HEK293 (cell line): ENCODE measurements around the gene UST.

Experiments
- CTCF ChIP-seq: fragments of 450-650 bp; formaldehyde crosslinking; IDR thresholded peaks from 2 replicates; pipeline ENCODE4 v1.5.1; 2016; ENCODE audit warnings: missing biosample characterization, missing genetic modification characterization
- REST ChIP-seq: fragments of 450-650 bp; formaldehyde crosslinking; IDR thresholded peaks from 2 replicates; pipeline ENCODE4 v1.5.1; 2016; ENCODE audit warnings: missing biosample characterization, missing genetic modification characterization
- ZNF2 ChIP-seq: fragments of 450-650 bp; formaldehyde crosslinking; IDR thresholded peaks from 2 replicates; pipeline ENCODE4 v1.5.1; 2016; ENCODE audit warnings: missing biosample characterization, missing genetic modification characterization

DNA sequence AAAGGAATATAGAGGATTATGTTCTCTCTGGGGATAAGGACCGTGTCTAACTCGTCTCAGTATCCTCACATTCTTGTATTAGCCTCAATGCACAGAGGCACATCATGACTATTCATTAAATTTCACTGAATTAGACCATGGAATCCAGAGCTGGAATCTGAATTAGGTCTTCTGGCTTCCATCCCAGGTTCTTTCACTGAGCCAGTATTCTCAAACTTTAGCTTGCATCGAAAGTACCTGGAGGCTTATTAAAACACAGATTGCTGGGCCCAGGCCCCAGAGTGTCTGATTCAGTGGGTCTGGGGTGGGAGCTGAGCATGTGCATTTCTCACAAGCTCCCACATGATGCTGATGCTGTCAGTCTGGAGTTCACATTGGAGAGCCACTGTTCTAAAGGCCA lies 142.0 kb downstream of the UST start:
- TF ChIP-seq CTCF (tag by site-specific recombination) (no peak), ZNF2 (tag by site-specific recombination) (no peak), REST (tag by site-specific recombination) (no peak)
